Medulla oblongata (tissue), 1 donor: ENCODE data around the gene CD300LB.
A peak's percentile ranks its signal among the peaks of the same experiment; 100 is the strongest.
"Not testable (repeated sequence)": the region's sequence is repeated elsewhere in the genome, so short reads cannot be mapped to it uniquely, and the experiment has no call there.

Source experiments
- DNase-seq: peaks from one replicate; pipeline ENCODE4 v3.0.0-alpha.2; 2015; ENCODE audit errors: extremely low spot score

Gene CD300LB

DNA sequence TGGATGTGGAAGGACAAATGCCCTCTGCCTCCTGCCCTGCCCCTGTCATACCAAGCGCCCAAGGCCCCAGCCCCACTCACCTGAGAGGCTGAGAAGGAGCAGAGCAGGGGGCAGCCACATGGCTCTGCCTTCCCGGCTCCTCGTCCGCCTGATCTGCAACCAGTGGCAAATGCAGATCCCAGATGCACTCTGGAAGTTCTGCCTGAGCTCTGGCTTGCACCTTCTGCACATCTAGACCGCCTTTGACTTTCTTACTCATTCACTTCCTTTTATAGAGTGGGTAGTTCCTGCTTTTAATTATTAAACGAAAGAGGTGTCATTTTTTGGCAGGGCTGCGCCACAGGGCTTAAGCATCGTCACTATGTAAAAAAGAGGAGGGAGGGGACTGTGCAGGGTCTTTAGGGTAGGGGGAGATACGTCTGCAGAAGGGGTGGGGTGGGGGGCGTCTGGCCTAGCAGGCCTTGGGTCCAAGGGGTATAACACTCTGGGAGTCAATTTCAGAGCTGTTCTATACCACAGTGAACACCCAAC, at the start of gene CD300LB:
Gene CD300LB, minus strand, starts transcription at position 245 of the 531 bp plus-strand sequence. Its CDS starts 125 bp downstream, at position 120.
- DNase-seq, result no peak

DNA sequence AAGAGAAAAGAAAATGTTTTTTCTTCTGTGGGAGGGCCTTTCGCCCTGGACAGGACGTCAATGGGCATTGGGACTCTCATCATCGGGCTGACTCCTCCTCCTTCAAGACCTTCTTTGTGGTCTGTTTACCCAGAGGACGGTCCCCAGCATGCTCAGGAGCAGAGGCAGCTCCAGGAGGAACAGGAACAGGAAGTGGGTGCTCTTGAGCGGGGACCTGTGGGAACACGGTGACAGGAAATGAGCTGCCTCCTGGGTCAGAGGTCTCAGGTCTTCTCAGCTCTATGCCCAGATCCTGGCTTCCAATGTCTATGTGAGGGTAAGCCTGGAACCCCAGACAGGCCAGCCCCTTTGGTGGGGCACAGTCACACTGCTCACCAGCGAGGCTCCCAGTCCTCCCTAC, 48.6 kb upstream of the CD300LB start:
- DNase-seq, result no peak

DNA sequence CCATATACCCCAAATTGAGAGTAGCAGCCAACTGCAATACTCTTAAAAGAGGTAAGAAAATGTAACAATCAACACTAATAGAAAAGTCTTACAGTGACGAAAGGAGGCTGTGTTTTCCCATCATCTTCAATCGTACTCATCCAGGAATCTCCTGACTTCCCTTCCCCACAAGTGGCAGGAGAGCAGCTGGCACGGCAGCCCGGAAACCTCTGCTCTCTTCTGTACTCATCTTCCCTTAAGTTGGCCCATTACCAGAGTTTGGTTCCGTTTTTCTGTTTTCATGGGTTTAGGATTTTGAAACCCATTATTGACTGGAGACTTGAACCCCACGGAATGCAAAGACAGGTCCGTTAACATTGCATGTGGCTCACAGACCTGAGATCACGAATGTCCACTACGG, 47.7 kb upstream of the CD300LB start:
- peak; percentile 14 for DNase-seq

DNA sequence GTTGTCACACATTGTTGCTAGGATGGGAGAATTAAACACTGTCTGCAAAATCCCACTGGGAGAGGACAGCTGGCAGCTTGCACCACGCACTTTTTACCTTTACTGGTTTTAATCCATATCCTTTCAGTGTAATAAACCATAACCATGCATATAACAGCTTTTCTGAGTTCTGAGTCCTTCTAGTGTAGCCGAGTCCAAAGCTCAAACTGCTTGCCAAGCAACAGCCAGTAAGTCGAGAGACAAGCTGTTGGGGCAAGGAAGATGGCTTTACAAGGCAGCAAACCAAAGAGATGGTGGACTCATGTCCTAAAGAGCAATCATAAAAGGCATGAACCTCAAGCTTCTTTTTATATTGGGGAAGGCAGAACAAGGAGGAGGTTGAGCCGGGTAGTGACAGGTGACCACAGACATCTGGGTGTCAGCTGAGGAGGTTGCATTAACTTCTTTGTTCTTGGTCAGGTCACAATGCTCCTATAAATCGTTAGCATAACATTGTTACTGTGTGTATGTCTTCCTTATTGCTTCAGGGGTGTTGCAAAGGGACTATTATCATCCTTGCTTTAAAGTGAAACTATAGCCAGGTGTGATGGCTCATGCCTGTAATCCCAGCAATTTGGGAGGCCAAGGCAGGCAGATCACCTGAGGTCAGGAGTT, 43.3 kb upstream of the CD300LB start:
- DNase-seq, result no peak

DNA sequence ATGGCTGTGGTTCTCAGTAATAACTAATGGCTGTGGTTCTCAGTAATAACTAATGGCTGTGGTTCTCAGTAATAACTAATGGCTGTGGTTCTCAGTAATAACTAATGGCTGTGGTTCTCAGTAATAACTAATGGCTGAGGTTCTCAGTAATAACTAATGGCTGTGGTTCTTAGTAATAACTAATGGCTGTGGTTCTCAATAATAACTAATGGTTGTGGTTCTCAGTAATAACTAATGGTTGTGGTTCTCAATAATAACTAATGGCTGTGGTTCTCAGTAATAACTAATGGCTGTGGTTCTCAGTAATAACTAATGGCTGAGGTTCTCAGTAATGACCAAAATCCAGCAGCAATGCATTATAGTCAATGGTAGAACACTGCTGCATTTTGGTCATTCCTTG, 42.4 kb upstream of the CD300LB start:
- not testable (repeated sequence) for DNase-seq

DNA sequence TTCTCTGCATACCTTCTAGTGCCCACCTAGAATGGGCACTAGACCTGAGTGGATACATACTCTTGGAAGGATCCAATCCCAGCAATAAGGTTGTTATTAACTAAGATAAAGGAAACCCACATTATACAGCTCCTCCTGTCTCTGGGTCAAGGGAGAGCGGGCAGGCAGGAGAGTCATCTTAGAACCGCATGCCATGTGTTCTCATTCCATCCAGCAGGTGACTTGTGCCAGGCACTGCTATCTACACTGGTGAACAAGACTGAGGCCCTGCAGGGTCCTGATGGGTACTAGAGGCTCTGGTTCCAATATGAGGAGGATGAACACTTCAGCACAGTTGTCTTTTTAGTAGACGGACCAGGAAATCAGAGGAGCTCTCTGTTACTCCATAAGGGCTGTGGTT, 41.9 kb upstream of the CD300LB start:
- no peak for DNase-seq

DNA sequence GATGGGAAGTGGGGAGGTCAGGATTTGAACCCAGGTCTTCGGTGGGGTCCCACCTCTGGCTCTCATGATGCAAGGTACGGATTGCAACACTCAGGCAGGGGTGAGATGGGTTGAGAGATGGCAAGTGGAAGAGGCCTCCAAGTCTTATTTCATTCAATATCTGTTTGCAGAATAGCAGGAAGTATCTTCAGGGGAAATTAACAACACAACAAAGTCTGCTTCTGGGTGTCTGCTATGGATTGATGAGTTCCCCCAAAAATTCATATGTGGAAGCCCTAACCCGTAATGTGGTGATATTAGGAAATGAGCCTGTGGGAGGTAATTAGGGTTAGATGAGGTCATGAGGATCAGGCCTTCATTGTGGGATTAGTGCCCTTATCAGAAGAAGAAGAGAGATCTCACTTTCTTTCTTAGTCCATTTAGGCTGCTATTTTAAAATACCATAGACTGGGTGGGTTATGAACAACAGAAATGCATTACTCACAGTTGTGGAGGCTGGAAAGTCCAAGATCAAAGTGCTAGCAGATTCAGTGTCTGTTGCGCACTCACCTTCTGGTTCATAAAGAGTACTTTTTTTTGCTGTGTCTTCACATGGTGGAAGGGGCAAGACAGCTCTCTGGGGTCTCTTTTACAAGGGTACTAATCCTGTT, 40.5 kb upstream of the CD300LB start:
- DNase-seq, result no peak

DNA sequence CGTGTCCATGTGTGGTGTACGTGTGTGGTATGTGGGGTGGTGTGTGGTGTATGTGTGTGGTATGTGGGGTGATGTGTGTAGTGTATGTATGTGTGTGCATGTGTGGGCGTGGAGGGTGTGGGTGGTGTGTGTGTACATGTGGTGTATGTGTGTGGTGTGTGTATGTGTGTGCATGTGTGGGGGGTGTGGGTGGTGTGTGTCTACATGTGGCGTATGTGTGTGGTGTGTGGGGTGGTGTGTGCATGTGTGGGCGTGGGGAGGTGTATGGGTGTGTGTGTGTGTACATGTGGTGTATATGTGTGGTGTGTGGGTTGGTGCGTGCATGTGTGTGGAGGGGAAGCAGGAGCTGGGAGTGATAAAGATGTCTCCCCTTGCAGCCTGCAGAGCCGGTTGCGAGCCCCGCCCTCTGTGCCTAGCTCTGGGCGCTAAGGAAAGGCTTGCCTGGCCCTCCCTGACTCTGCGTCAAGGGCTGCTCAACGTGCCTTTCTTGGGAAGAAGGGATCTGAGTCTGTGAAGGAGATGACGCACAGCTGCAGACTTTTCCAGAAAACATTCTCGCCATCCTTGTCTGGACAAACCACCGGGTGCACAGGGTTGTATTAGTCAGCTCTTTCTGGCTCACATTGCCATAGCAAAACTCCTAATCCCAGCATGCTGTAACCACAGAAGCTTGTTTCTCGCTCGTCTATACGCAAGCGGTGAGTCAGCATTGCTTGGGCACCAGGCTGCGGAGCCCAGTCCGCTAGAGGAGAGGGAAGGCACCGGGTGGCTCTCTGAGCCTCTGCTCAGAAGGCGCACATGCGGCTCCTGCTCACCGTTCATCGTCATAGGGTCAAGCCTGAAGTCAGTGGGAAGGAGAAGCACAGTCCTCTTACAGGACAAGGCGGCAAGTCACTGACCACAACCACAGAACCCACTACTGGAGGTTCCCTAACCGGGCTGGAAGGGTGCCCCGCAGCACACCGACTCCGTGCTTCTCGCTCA, 38.0 kb upstream of the CD300LB start:
- DNase-seq, result peak; percentile 20

DNA sequence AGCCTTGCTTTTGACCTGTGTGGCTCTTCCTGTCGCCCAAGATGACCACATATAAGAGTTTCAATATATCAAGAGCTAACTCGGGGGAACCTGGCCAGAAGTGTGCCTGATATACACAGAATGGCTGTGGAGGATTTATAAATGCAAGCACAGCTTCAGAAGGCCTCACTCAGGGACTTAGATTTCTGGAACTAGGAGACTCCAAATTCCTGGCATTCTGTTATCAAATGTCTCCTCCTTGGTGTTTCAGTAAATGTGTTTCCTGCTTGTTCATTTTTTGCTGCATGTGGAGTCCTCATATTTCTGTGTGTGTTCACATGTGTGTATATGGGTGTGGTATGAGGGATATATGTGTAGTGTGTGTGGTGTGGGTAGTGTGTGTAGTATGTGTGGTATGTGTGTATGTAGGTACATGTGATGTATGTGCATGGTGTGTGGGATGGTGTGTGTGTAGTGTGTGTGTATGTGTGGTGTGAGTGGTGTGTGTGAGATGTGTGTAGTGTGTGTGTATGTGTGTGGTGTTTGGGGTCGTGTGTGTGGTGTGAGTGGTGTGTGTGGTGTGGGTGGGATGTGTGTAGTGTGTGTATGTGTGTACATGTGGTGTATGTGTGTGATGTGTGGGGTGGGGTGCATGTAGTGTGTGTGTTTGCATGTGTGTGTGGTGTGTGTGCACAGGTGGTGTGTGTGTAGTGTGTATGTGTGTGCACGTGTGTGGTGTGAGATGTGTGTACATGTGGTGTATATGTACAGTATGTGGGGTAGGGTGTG, 37.0 kb upstream of the CD300LB start:
- no peak for DNase-seq

DNA sequence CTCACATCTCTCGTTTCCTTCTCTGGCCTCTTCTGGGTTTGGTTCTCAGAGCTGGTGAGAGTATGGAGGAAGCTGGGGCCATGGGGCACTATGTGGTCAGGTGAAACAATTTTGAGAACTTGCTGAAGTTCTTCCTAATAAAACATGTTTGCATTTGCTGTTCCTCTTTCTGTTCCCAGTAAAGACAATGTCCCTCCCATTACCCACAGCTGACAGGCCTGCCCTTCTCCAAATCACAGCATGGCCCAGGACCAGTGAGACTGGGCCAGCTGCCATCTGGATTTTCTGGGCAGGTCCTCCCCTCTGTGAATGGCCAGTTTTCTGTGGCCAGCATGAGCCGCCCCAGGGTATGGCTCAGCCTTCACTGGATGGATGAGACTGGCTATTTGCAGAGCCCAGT, 36.1 kb upstream of the CD300LB start, which contains the start of gene CD300H:
Gene CD300H, minus strand, starts transcription at position 113 of the 400 bp plus-strand sequence.
- DNase-seq, result peak; percentile 61

DNA sequence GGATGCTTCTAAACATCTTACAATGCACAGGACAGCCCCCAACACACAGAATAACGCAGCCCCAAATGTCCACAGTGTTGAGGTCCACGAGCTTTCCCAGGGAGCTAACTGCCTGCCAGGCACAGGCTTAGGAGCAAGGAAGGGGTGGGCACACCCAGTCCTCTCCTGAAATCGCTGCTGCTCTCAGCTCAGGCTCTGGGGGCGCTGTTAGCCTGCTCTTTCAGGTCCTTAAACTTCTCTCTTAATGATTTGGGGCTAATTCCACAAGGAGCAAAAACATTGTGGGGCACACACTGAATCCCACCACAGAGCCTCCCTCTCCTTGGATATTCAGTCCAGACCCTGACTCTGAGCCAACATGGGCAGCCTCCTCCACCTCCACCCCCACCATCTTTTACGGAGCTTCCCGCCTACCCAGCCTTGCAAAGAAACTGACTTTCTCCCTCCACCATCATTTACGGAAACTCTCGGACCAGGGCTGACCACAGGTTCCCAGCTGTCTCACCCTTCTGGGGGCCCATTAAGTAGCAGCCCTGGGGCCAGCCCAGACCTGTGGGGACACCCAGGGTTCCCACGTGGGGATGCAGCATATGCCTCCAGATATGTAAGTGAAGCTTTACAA, 35.0 kb upstream of the CD300LB start:
- DNase-seq, result no peak

DNA sequence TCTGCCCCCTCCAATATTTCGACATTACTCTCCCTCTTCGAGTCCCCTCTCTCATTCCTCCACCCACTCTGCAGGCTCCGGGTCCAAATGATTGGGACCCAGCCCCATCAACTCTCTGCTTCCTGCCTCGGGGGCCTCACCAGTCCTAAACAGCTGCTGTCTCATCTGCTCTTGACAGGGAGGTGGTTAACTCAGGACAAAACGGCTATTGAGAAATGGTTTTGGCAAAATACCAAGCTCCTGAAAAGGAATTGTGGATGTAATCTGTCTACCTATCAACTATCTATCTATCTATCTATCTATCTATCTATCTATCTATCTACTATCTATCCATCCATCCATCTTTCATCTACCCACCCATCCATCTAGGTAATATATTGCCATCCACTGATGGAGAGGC, 33.9 kb upstream of the CD300LB start:
- no peak for DNase-seq

DNA sequence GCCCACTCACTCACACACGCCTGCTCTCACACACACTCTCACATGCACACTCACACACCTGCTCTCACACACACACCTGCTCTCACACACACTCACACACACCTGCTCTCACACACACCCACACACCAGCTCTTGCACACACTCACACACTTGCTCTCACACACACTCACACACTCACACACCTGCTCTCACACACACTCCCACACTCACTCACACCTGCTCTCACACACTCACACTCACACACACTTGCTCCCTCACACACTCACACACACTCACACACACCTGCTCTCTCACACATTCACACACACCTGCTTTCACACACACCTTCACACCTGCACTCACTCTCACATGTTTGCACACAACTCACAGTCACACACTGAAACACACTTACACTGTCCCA, 32.1 kb upstream of the CD300LB start:
- DNase-seq, result no peak

DNA sequence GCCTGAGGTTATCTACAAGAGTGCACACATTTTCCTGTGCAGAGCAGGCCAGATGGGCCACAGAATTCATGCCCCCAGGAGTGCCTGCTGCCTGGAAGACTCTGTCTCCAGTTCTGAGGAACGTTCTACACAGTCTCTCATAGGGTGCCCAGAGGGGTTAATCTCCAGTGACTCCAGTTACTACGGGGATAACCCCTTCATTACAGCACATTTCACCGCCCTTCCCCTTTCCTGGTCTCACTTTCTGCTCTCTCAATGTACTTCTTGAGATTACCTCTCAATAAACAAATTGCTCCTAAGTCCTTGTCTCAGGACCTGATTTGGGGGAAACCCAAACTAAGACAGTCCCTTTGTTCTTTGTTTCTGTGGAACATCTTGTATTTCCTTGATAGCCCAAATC, 30.3 kb upstream of the CD300LB start:
- no peak for DNase-seq

DNA sequence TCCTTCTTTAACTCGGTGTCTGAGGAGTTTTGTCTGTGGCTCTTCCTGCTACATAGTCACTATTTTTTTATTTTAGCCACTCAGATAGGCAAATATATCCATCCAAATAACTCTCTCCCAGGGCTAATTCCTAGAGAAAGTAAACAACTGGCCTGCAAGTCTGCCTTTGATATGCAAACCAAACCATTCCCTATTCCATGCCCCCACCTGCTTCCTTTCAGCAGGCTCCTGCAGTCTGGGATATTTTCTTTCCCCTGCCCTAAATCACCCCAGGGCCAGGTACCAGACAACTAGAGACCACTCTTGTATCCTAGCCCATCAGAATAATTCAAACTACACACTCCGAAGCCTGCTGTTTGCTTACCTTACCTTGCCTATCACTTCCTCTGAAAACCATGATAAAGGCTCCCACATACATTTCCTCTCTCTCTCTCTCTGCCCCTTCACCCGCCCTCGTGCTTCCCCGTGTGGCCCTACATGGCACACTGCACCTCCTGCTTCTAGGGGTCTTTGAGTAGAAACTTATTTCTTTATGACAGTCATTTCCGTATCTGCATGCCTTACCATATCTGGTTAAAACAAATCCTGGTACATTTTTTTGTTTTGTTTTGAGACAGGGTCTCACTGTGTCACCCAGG, 27.7 kb upstream of the CD300LB start:
- DNase-seq, result no peak

DNA sequence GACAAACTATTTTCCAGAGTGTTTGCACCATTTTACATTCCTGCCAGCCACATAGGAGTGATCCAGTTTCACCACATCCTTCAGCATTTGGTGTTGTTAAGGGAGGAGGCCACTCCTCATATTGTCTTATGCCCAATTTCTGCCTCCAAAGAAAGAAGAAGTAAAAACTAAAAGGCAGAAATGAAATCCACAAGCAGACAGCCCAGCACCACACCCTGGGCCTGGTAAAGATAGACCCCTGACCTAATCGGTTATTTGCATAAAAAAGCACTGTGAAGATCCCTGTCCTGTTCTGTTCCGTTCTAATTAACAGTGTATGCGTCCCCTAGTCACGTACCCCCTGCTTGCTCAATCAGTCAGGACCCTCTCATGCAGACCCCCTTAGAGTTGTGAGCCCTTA, 27.1 kb upstream of the CD300LB start:
- not testable (repeated sequence) for DNase-seq

DNA sequence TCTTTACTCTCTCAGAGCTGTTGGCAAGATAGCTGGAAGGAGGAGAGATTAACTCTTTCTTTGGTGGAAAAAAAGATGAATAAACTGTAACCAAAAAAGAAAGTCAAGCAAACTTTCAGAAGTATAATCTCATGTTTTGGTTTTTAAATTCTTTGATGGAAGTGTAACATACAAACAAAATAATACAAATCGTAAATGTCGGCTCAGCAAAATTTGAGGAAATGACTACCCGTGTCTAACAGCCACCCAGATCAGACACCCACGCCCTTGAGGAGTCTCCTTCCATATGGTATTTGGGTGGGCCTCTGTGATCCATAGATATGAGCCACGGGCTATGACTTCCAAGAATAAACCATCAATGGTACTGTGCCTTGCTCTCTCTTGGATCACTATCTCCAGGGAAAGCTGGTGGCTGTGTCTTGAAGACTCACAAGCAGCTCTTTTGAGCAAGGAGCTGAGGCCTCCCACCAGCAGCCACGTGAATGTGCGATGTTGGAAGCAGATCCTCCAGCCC, 24.2 kb upstream of the CD300LB start:
- no peak for DNase-seq

DNA sequence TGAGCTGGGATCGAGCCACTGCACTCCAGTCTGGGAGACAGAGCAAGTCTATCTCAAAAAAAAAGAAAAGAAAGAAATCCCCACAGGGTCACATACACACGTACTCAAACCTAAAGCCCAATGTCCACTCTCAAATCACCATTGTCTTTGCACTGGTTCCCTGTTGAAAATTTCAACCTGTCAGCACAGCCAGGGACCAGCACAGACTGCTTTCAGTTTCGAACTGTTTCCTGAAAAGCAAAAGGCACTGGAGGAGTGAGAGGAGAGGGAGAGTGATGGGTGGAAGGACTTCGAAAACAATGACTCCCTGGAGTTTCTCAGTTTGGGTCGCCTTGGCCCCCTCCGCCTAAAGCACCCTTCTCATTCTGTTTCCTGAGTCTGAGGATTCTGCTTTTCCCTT, 23.6 kb upstream of the CD300LB start:
- peak; percentile 18 for DNase-seq

DNA sequence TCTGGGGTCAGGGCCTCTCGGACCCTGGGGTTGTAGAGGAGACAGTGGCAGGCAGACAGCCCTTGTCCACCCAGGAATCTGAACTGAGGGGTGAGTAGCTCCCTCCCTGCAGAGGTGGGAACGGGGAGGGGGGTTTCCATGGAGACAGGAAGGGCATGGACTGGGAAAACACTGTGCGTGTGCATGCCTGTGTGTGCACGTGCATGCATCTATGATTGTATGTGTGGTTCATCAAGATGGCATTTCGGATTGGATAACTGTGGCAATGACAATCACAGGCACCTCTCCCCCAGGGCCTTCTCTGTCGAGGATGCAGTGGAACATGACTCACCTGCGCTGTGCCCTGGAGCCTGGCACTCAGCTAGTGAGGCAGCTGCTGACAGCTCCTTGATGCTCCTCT, 20.8 kb upstream of the CD300LB start:
- no peak for DNase-seq

DNA sequence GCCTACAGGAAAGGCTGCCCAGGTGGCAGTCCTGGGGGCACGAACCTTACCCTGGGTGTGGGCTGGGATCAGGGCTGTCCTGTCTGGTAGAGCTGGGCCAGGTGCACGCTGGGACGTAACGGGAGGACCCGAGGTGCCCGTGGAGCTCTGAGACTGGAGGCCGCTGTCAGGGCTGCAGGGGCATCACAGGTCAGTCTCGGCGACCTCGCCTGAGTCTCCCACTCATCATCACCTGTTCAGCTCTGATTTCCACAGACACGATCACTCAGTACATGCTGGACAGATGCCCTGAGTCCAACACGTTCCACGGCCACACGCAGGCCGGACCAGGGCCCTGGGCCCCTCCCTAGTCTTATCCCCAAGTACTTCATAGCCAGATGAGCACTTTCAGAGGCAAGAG, 19.3 kb upstream of the CD300LB start:
- no peak for DNase-seq
